ENCODE results near the gene MRPS15. TPM values are rescaled to one million over a fixed set of nuclear protein-coding genes. Genes with fewer than 3 reads are reported as not detected.

MRPS15 gene
- total and polyA plus RNA-seq, 10 donors, result 31.2 to 94.3 (median 42.7) TPM

GRCh38 chr1:36467700-36468455 is 3.7 kb upstream of the MRPS15 start:
- intact Hi-C loops (cut with DNase I; ENCODE audit: low total_unique reads), result no loop called here
- 79 to 90% (median 85%) methylated on average over 10 of the region's 10 CpGs for WGBS, 5 donors
- Histone ChIP-seq H3K9me3 (no peaks in the 10 kb centered on the region), H3K27ac (no peak overlapping the region), H3K36me3 (peaks cover 0 to 76% (median 9%) of the 10 kb centered on the region in 6 donors), H3K27me3 (replicated peaks in 1 of 7) (no peaks in the 10 kb centered on the region), H3K4me3 (no peak overlapping the region), H3K4me1 (peaks cover 8 to 31% (median 16%) of the 10 kb centered on the region in 6 donors)
- peak; percentile 70 for DNase-seq
- peak in 1 of 3 donors; percentile 66 for TF ChIP-seq POLR2AphosphoS5 (IDR thresholded peaks at IDR 0.05)
- TF ChIP-seq CTCF (IDR thresholded peaks at IDR 0.05 in 8 of 11, conservative IDR thresholded peaks at IDR 0.05 in 3 of 11), result no peak

GRCh38 chr1:36467027-36467410 is 2.8 kb upstream of the MRPS15 start:
- intact Hi-C loops (cut with DNase I; ENCODE audit: low total_unique reads), result no loop called here
- Histone ChIP-seq H3K9me3 (no peaks in the 10 kb centered on the region), H3K27ac (no peak overlapping the region), H3K4me3 (no peak overlapping the region), H3K36me3 (peaks cover 0 to 73% (median 8%) of the 10 kb centered on the region in 6 donors), H3K27me3 (replicated peaks in 1 of 7) (no peaks in the 10 kb centered on the region), H3K4me1 (peaks cover 11 to 40% (median 20%) of the 10 kb centered on the region in 6 donors)
- DNase-seq, result peak; percentile 57
- WGBS, 5 donors, result 79 to 97% (median 87%) methylated on average over 4 of the region's 4 CpGs
- TF ChIP-seq POLR2A (IDR thresholded peaks at IDR 0.05), result no peak
- no peak for TF ChIP-seq CTCF (IDR thresholded peaks at IDR 0.05 in 8 of 11, conservative IDR thresholded peaks at IDR 0.05 in 3 of 11)
- no peak for TF ChIP-seq POLR2AphosphoS5 (IDR thresholded peaks at IDR 0.05)

- peak; percentile 72 for DNase-seq
- WGBS, 5 donors, result 87 to 94% (median 93%) methylated on average over 9 to 12 of the region's 12 CpGs
Measured at GRCh38 chr1:36466370-36467026, 2.3 kb upstream of the MRPS15 start.

More at GRCh38 chr1:36466370-36467026, 2.3 kb upstream of the MRPS15 start:
- peaks cover 11 to 45% (median 21%) of the 10 kb centered on the region in 6 donors for H3K4me1 ChIP-seq
- H3K9me3 ChIP-seq, result no peaks in the 10 kb centered on the region
- intact Hi-C loops (cut with DNase I; ENCODE audit: low total_unique reads), result no loop called here
- TF ChIP-seq CTCF (IDR thresholded peaks at IDR 0.05 in 8 of 11, conservative IDR thresholded peaks at IDR 0.05 in 3 of 11), result no peak
- no peak for TF ChIP-seq POLR2A (IDR thresholded peaks at IDR 0.05)
- TF ChIP-seq POLR2AphosphoS5 (IDR thresholded peaks at IDR 0.05), result peak in 1 of 3 donors; percentile 68
- no peak overlapping the region for H3K4me3 ChIP-seq
- H3K27ac ChIP-seq, result peak overlapping the region in 1 of 8 donors; percentile 95
- H3K36me3 ChIP-seq, result peaks cover 0 to 73% (median 11%) of the 10 kb centered on the region in 6 donors
- H3K27me3 ChIP-seq (replicated peaks in 1 of 7), result no peaks in the 10 kb centered on the region

Data from spleen (tissue), 11 donors.